ENCODE results near the gene KCTD4. TPM values are rescaled to one million over a fixed set of nuclear protein-coding genes. Genes with fewer than 3 reads are reported as not detected.

KCTD4 gene
- total RNA-seq, 1 donor: under 0.01 TPM

DNA sequence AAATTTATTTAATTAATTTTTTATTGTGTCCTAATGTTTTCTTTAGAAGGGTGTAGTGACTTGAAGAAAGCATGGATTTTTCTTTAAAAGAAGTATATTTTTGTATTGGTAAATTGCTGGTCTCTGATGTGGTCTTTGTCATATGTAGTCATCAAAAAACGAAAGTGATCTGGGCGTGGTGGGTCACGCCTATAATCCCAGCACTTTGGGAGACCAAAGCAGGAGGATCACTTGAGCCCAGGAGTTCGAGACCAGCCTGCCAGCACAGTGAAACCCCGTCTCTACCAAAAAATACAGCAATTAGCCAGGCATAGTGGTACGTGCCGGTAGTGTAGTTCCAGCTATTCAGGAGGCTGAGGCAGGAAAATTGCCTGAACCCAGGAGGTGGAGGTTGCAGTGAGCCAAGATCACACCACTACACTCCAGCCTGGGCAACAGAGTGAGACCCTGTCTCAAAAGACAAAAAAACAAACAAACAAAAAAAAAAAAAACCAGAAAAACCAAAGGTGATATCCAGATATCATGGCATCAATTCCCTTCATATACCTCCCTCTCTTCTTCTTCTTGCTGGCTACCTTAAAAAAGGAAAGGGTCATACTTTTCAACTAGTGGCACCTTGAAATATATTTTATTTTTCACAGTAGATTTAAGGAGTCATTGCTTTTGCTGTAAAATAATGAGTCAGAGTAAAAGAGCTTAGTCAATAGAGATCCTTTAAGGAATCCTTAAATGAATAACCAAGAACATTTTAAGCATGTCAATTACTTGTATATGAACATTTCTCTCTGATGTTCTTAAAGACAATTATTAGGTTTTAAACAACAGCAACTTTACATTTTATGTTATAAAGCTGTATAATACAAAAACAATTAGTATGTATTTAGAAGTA is 19.9 kb downstream of the KCTD4 start:
- no peaks in the 10 kb centered on the region for H3K27me3 ChIP-seq (ENCODE audit: insufficient read depth, low read length)
- H3K27ac ChIP-seq (ENCODE audit: low read depth, low read length): peak overlapping the region; percentile 90
- peak; percentile 37 for DNase-seq (ENCODE audit: insufficient read length, low spot score, missing footprints)
- no peak overlapping the region for H3K4me3 ChIP-seq (ENCODE audit: insufficient read depth, low read length)
- peaks cover 22% of the 10 kb centered on the region for H3K79me2 ChIP-seq (ENCODE audit: insufficient read depth, low read length)
- H4K20me1 ChIP-seq (ENCODE audit: insufficient read depth, low read length): no peaks in the 10 kb centered on the region
- H3K9me3 ChIP-seq (ENCODE audit: low read depth, low read length): no peaks in the 10 kb centered on the region
- H3K36me3 ChIP-seq (ENCODE audit: insufficient read depth, low read length): no peaks in the 10 kb centered on the region
- H3K4me1 ChIP-seq (ENCODE audit: insufficient read depth, low read length): peaks cover 38% of the 10 kb centered on the region
- H3K4me2 ChIP-seq (ENCODE audit: insufficient read depth, low read length): peak overlapping the region; percentile 23
- TF ChIP-seq, protein P1, sequence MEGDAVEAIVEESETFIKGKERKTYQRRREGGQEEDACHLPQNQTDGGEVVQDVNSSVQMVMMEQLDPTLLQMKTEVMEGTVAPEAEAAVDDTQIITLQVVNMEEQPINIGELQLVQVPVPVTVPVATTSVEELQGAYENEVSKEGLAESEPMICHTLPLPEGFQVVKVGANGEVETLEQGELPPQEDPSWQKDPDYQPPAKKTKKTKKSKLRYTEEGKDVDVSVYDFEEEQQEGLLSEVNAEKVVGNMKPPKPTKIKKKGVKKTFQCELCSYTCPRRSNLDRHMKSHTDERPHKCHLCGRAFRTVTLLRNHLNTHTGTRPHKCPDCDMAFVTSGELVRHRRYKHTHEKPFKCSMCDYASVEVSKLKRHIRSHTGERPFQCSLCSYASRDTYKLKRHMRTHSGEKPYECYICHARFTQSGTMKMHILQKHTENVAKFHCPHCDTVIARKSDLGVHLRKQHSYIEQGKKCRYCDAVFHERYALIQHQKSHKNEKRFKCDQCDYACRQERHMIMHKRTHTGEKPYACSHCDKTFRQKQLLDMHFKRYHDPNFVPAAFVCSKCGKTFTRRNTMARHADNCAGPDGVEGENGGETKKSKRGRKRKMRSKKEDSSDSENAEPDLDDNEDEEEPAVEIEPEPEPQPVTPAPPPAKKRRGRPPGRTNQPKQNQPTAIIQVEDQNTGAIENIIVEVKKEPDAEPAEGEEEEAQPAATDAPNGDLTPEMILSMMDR (IDR thresholded peaks at IDR 0.05; ENCODE audit: extremely low read depth, low read depth, low read length): no peak
- H2AFZ ChIP-seq (ENCODE audit: low read length): no peak overlapping the region

DNA sequence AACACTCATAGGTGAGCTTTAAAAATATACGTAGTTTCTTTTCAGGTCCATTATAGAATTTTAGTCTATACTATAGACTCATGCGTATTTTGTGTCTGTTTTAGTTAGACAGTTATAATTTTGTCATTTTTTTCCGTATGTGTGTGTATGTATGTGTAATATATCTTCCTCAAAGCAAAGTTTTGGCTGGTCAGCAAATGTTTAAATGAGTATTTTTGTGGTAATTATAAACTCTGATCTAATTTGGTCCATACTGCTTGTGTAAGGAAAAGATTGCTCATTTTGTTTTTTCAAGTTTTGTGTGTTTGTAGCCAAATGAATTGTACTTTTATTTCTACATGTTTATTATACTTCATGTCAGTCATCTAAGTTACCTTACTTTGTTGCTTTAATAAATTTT is 20.5 kb downstream of the KCTD4 start:
- H3K27ac ChIP-seq (ENCODE audit: low read depth, low read length): peak overlapping the region; percentile 90
- peaks cover 26% of the 10 kb centered on the region for H3K79me2 ChIP-seq (ENCODE audit: insufficient read depth, low read length)
- no peak overlapping the region for H3K4me3 ChIP-seq (ENCODE audit: insufficient read depth, low read length)
- peak overlapping the region; percentile 23 for H3K4me2 ChIP-seq (ENCODE audit: insufficient read depth, low read length)
- H2AFZ ChIP-seq (ENCODE audit: low read length): no peak overlapping the region
- H3K9me3 ChIP-seq (ENCODE audit: low read depth, low read length): no peaks in the 10 kb centered on the region
- H3K27me3 ChIP-seq (ENCODE audit: insufficient read depth, low read length): no peaks in the 10 kb centered on the region
- no peaks in the 10 kb centered on the region for H3K36me3 ChIP-seq (ENCODE audit: insufficient read depth, low read length)
- H4K20me1 ChIP-seq (ENCODE audit: insufficient read depth, low read length): no peaks in the 10 kb centered on the region
- peaks cover 38% of the 10 kb centered on the region for H3K4me1 ChIP-seq (ENCODE audit: insufficient read depth, low read length)
- no peak for DNase-seq (ENCODE audit: insufficient read length, low spot score, missing footprints)
- TF ChIP-seq, protein P1 (IDR thresholded peaks at IDR 0.05; ENCODE audit: extremely low read depth, low read depth, low read length): no peak

DNA sequence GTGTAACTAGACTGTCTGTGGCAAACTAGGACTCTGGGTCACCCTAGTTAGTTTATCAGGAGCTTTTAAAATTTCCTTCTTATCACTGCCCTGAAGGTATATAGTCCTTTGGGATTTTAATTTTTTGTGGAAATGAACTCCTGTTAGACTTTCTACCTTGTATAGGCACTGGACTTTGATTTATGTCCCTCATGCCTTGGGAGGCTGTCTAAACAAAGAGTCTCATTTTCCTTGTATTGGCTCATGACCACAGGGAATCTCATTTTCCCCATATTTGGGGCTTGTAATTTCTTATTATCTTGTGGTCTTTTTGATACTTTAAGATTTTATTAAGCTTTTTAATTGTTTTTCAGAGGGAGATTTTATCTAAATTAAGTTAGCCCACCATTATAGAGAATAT is 21.4 kb downstream of the KCTD4 start:
- Histone ChIP-seq H4K20me1 (ENCODE audit: insufficient read depth, low read length) (no peaks in the 10 kb centered on the region), H3K9me3 (ENCODE audit: low read depth, low read length) (no peaks in the 10 kb centered on the region), H2AFZ (ENCODE audit: low read length) (no peak overlapping the region), H3K4me2 (ENCODE audit: insufficient read depth, low read length) (no peak overlapping the region), H3K79me2 (ENCODE audit: insufficient read depth, low read length) (peaks cover 29% of the 10 kb centered on the region), H3K36me3 (ENCODE audit: insufficient read depth, low read length) (no peaks in the 10 kb centered on the region), H3K4me3 (ENCODE audit: insufficient read depth, low read length) (no peak overlapping the region), H3K4me1 (ENCODE audit: insufficient read depth, low read length) (peaks cover 38% of the 10 kb centered on the region), H3K27ac (ENCODE audit: low read depth, low read length) (peak overlapping the region; percentile 90), H3K27me3 (ENCODE audit: insufficient read depth, low read length) (no peaks in the 10 kb centered on the region)
- TF ChIP-seq, protein P1 (IDR thresholded peaks at IDR 0.05; ENCODE audit: extremely low read depth, low read depth, low read length): no peak
- no peak for DNase-seq (ENCODE audit: insufficient read length, low spot score, missing footprints)

DNA sequence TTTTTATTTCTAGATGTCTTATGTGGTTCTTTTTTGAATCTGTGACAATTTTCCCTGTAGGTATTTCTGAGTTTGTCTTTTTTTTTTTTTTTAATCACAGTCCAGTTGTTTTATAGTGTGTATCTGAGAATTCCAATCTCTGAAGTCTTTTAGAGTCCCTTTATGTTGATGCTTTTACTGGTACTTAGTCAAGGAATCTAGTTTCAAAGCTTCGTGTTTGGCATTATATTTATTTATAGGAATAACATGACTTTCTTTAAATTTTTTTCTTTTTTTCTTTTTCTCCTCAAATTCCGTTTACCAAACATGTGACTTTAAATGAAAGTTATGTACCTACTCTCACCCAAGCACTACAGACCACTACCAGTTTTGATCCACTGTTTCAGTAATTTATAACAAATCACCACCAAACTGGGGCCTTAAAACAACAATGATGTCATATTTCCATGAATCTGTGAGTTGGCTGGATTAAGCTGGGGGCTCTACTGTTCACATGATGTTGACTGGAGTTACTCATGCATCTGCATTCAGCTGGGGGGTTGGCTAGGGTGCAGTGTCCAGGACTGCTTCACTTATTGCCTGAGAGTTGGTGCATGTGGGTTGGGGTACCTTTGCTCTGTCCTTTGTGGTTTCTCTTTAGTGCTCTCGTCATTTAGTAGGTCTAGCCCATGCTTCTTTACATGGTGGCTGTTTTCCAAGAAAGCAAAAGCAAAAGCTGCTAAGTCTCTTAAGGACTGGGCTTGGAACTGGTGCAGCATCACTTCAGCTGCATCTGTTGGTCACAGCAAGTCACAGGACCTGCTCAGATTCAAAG is 22.3 kb downstream of the KCTD4 start:
- Histone ChIP-seq H3K79me2 (ENCODE audit: insufficient read depth, low read length) (peaks cover 30% of the 10 kb centered on the region), H2AFZ (ENCODE audit: low read length) (no peak overlapping the region), H4K20me1 (ENCODE audit: insufficient read depth, low read length) (no peaks in the 10 kb centered on the region), H3K4me2 (ENCODE audit: insufficient read depth, low read length) (peak overlapping the region; percentile 62), H3K4me1 (ENCODE audit: insufficient read depth, low read length) (peaks cover 38% of the 10 kb centered on the region), H3K4me3 (ENCODE audit: insufficient read depth, low read length) (peak overlapping the region; percentile 8), H3K27me3 (ENCODE audit: insufficient read depth, low read length) (no peaks in the 10 kb centered on the region), H3K9me3 (ENCODE audit: low read depth, low read length) (no peaks in the 10 kb centered on the region), H3K27ac (ENCODE audit: low read depth, low read length) (peak overlapping the region; percentile 90), H3K36me3 (ENCODE audit: insufficient read depth, low read length) (no peaks in the 10 kb centered on the region)
- peak; percentile 11 for DNase-seq (ENCODE audit: insufficient read length, low spot score, missing footprints)
- TF ChIP-seq, protein P1 (IDR thresholded peaks at IDR 0.05; ENCODE audit: extremely low read depth, low read depth, low read length): no peak
